Keratinocyte (primary cell): Measurements from ENCODE around the gene SEPTIN1. TPM values are rescaled to one million over a fixed set of nuclear protein-coding genes. Genes with fewer than 3 reads are reported as not detected.

Source experiments
- DNase-seq: peaks from one replicate; pipeline ENCODE4 v3.0.0-alpha.2; 2011; ENCODE audit warnings: low read depth, missing footprints, low spot score
- FAIRE-seq: peaks from 2 replicates; lab custom pipeline; 2011; peaks lifted over from hg19 to GRCh38; lab: Jason Lieb, UNC
- H2AFZ ChIP-seq: 2 replicates; pipeline ENCODE4 v1.6.0; 2012; ENCODE audit warnings: low read length, control low read depth, inconsistent platforms; ENCODE audit not compliant: control insufficient read depth
- H3K27ac ChIP-seq: 2 replicates; pipeline ENCODE4 v1.5.1; 2011; ENCODE audit warnings: low read length; ENCODE audit not compliant: control insufficient read depth, insufficient read depth
- H3K27me3 ChIP-seq: 3 replicates; pipeline ENCODE4 v1.6.0; 2011; ENCODE audit warnings: low read length; ENCODE audit not compliant: control insufficient read depth, insufficient read depth; ENCODE audit errors: extremely low read depth
- H3K36me3 ChIP-seq, 2 experiments: 2 replicates in 1 of 2; 3 replicates in 1 of 2; pipeline ENCODE4 v1.5.1; 2011; ENCODE audit warnings: low read length in 2 of 2, mild to moderate bottlenecking in 1 of 2; ENCODE audit not compliant: control insufficient read depth in 2 of 2, insufficient read depth in 2 of 2; ENCODE audit errors: extremely low read depth in 1 of 2
- H3K4me1 ChIP-seq: 3 replicates; pipeline ENCODE4 v1.5.1; 2011; ENCODE audit warnings: low read length; ENCODE audit not compliant: control insufficient read depth, insufficient read depth; ENCODE audit errors: extremely low read depth
- H3K4me2 ChIP-seq: 3 replicates; pipeline ENCODE4 v1.6.0; 2011; ENCODE audit warnings: low read depth, low read length; ENCODE audit not compliant: control insufficient read depth, insufficient read depth; ENCODE audit errors: extremely low read depth
- H3K4me3 ChIP-seq, 3 experiments: fragments of 200-600 bp in 1 of 3; sonication (generic) in 1 of 3; 2 replicates in 2 of 3; 3 replicates in 1 of 3; pipeline ENCODE4 v1.5.1; 2011 to 2016; ENCODE audit warnings: low read length in 3 of 3, mild to moderate bottlenecking in 3 of 3, control low read depth in 2 of 3, inconsistent platforms in 1 of 3, low read depth in 1 of 3, mixed read lengths in 1 of 3, mixed run types in 1 of 3, moderate library complexity in 1 of 3; ENCODE audit not compliant: control insufficient read depth in 2 of 3, insufficient read depth in 2 of 3; ENCODE audit errors: extremely low read depth in 1 of 3
- H3K79me2 ChIP-seq: 2 replicates; pipeline ENCODE4 v1.6.0; 2012; ENCODE audit warnings: low read length; ENCODE audit not compliant: control insufficient read depth, insufficient read depth
- H3K9ac ChIP-seq: 3 replicates; pipeline ENCODE4 v1.6.0; 2011; ENCODE audit warnings: low read length; ENCODE audit not compliant: control insufficient read depth, insufficient read depth; ENCODE audit errors: extremely low read depth
- H3K9me1 ChIP-seq: 3 replicates; pipeline ENCODE4 v1.6.0; 2011; ENCODE audit warnings: low read length; ENCODE audit not compliant: control insufficient read depth, insufficient read depth; ENCODE audit errors: extremely low read depth
- H3K9me3 ChIP-seq: 2 replicates; pipeline ENCODE4 v1.5.1; 2012; ENCODE audit warnings: low read depth, low read length; ENCODE audit not compliant: control insufficient read depth
- H4K20me1 ChIP-seq: 3 replicates; pipeline ENCODE4 v1.6.0; 2011; ENCODE audit warnings: low read length; ENCODE audit not compliant: control insufficient read depth, insufficient read depth; ENCODE audit errors: extremely low read depth
- EZH2 ChIP-seq: IDR thresholded peaks from one replicate; pipeline ENCODE4 v1.6.1; 2012; ENCODE audit warnings: inconsistent platforms, mild to moderate bottlenecking, low read length, moderate library complexity
- dilution Hi-C: fragments of 300-500 bp; cut with MboI; formaldehyde crosslinking; loops from one replicate; pipeline ENCODE4 v1.7.0; 2020; ENCODE audit warnings: low sequenced_read_pairs; ENCODE audit not compliant: extremely low pct_ligation_motif_present
- polyA plus RNA-seq, 5 experiments: library from polyadenylated mRNA; depleted of rRNA in 3 of 5; stranded (reverse) in 3 of 5; stranded (forward) in 1 of 5; unstranded in 1 of 5; fragments of >200 nt; gene quantifications; 1 replicate in 1 of 5; 2 replicates in 3 of 5; 3 replicates in 1 of 5; pipeline versions ENCODE4 v1.2.1 to v1.2.3, GENCODE V29; 2011 to 2012; ENCODE audit warnings: missing spikeins in 2 of 5, low read depth in 1 of 5, low replicate concordance in 1 of 5
- TF ChIP-seq, protein P1 (sequence below), 3 experiments: IDR thresholded peaks in 1 of 3; conservative IDR thresholded peaks in 1 of 3; optimal IDR thresholded peaks in 1 of 3; 2 replicates in 2 of 3; 3 replicates in 1 of 3; pipeline versions ENCODE3 to v1.5.1; 2011; ENCODE audit warnings: low read length in 3 of 3, mild to moderate bottlenecking in 3 of 3, moderate library complexity in 2 of 3, control low read depth in 1 of 3, inconsistent platforms in 1 of 3; ENCODE audit not compliant: insufficient read depth in 2 of 3; ENCODE audit errors: extremely low read depth in 1 of 3

SEPTIN1 gene
- polyA plus RNA-seq, 1 donor (not counting 4 experiments of a cell fraction or from before 2014, with no cell fraction given) = not detected

DNA sequence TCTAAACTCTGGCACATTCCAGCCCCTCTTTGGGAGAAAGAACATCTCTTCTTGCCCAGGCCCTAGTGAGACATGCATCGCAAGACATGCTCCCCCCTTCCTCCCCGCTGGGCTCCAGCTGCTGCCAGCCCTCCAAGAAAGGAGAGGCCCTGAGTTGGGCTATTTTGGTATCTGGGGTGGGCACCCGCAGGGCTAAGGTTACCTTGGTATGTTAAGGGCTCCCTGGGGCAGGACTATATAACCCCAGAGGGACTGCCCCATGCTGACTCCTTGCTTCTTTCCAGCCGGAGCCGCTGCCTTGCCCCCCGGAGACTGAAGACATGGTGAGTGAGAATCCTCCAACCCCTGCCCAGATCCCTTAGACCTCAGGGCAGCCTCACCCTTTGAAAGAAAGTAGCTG lies 7.8 kb downstream of the SEPTIN1 start, which contains the start of gene MYL11:
Gene MYL11, plus strand, starts transcription at position 265 of the 400 bp plus-strand sequence. Its CDS starts 56 bp downstream, at position 321.
- Histone ChIP-seq H3K9me1 (no peaks in the 10 kb centered on the region), H2AFZ (no peak within 1 kb of the TSS), H3K4me2 (no peak within 1 kb of the TSS), H3K4me1 (peaks cover 15% of the 10 kb centered on the region), H3K36me3 (no peaks in the 10 kb centered on the region), H3K27me3 (no peaks in the 10 kb centered on the region), H3K79me2 (peaks cover 6% of the 10 kb centered on the region), H3K9me3 (no peaks in the 10 kb centered on the region), H3K27ac (no peak within 1 kb of the TSS), H3K9ac (no peak within 1 kb of the TSS), H3K4me3 (no peak within 1 kb of the TSS), H4K20me1 (no peaks in the 10 kb centered on the region)
- FAIRE-seq = no peak
- DNase-seq = no peak
- dilution Hi-C loops = no loop called here
- TF ChIP-seq, protein P1, sequence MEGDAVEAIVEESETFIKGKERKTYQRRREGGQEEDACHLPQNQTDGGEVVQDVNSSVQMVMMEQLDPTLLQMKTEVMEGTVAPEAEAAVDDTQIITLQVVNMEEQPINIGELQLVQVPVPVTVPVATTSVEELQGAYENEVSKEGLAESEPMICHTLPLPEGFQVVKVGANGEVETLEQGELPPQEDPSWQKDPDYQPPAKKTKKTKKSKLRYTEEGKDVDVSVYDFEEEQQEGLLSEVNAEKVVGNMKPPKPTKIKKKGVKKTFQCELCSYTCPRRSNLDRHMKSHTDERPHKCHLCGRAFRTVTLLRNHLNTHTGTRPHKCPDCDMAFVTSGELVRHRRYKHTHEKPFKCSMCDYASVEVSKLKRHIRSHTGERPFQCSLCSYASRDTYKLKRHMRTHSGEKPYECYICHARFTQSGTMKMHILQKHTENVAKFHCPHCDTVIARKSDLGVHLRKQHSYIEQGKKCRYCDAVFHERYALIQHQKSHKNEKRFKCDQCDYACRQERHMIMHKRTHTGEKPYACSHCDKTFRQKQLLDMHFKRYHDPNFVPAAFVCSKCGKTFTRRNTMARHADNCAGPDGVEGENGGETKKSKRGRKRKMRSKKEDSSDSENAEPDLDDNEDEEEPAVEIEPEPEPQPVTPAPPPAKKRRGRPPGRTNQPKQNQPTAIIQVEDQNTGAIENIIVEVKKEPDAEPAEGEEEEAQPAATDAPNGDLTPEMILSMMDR (optimal IDR thresholded peaks at IDR 0.05 in 1 of 3, IDR thresholded peaks at IDR 0.05 in 1 of 3, conservative IDR thresholded peaks at IDR 0.05 in 1 of 3; ENCODE audit: extremely low read depth in 1 of 3, insufficient read depth in 2 of 3, low read length in 3 of 3) = no peak
- TF ChIP-seq EZH2 = no peak

DNA sequence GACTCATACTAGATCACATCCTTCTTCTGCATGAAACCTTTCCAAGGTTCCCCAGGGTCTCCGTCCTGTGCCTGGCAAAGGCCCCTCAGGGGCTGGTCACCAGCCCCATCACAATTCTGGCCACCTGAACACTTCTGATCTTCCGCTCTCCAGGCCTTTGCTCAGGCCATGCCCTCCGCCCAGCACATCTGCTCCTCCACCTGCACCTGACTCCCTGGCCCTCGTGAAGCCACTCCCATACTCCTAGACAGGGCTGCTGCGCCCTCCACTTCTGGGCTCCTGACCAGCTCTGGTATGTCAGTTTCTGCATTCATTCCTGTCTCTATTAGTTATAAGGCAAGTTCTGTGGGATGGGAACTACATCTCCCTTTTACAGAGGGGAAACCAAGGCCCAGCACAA lies 9.6 kb downstream of the SEPTIN1 start:
- no peak for DNase-seq
- H2AFZ ChIP-seq = no peak overlapping the region
- peaks cover 24% of the 10 kb centered on the region for H3K79me2 ChIP-seq
- dilution Hi-C loops = no loop called here
- H3K36me3 ChIP-seq = peaks cover 0 to 2% of the 10 kb centered on the region in 2 experiments
- no peak overlapping the region for H3K4me3 ChIP-seq
- H3K27me3 ChIP-seq = no peaks in the 10 kb centered on the region
- peaks cover under 1% of the 10 kb centered on the region for H3K9me1 ChIP-seq
- TF ChIP-seq, protein P1 (optimal IDR thresholded peaks at IDR 0.05 in 1 of 3, IDR thresholded peaks at IDR 0.05 in 1 of 3, conservative IDR thresholded peaks at IDR 0.05 in 1 of 3; ENCODE audit: extremely low read depth in 1 of 3, insufficient read depth in 2 of 3, low read length in 3 of 3) = no peak
- no peak for TF ChIP-seq EZH2
- H3K27ac ChIP-seq = no peak overlapping the region
- FAIRE-seq = no peak
- no peak overlapping the region for H3K4me2 ChIP-seq
- peaks cover 20% of the 10 kb centered on the region for H3K4me1 ChIP-seq
- no peak overlapping the region for H3K9ac ChIP-seq
- H3K9me3 ChIP-seq = no peaks in the 10 kb centered on the region
- H4K20me1 ChIP-seq = peaks cover 7% of the 10 kb centered on the region
